Urothelium cell line (cell line): ENCODE measurements around the gene EDRF1.
A peak's percentile ranks its signal among the peaks of the same experiment; 100 is the strongest.
"Not testable (repeated sequence)": the region's sequence is repeated elsewhere in the genome, so short reads cannot be mapped to it uniquely, and the experiment has no call there.

Experiments
- DNase-seq: peaks from one replicate; pipeline ENCODE4 v3.0.0; 2011; ENCODE audit warnings: low spot score, mixed read lengths
- FAIRE-seq: peaks from 2 replicates; lab custom pipeline; 2011; peaks lifted over from hg19 to GRCh38; lab: Jason Lieb, UNC

Gene EDRF1

GRCh38 chr10:125700355-125700911 is 19.1 kb upstream of the EDRF1 start:
- no peak for DNase-seq
- FAIRE-seq = no peak

- DNase-seq (peak; percentile 42), FAIRE-seq (no peak)
Observed at GRCh38 chr10:125707541-125708468, 11.7 kb upstream of the EDRF1 start.

- no peak for FAIRE-seq
- DNase-seq = no peak
Observed at GRCh38 chr10:125708971-125709503, 10.5 kb upstream of the EDRF1 start.

- DNase-seq (no peak), FAIRE-seq (no peak)
Observed at GRCh38 chr10:125709553-125710474, 9.7 kb upstream of the EDRF1 start.

GRCh38 chr10:125711110-125711750 is 8.3 kb upstream of the EDRF1 start:
- DNase-seq (no peak), FAIRE-seq (no peak)

GRCh38 chr10:125714728-125715127 is 4.8 kb upstream of the EDRF1 start:
- not testable (repeated sequence) for FAIRE-seq, DNase-seq

GRCh38 chr10:125720002-125720382 is 483 bp downstream of the EDRF1 start:
- DNase-seq (no peak), FAIRE-seq (no peak)

GRCh38 chr10:125721035-125721434 is 1.5 kb downstream of the EDRF1 start:
- DNase-seq (no peak), FAIRE-seq (no peak)

GRCh38 chr10:125722811-125723210 is 3.3 kb downstream of the EDRF1 start:
- FAIRE-seq (no peak), DNase-seq (no peak)

GRCh38 chr10:125726914-125727313 is 7.4 kb downstream of the EDRF1 start:
- DNase-seq (no peak), FAIRE-seq (no peak)

- FAIRE-seq = no peak
- DNase-seq = no peak
Observed at GRCh38 chr10:125727436-125727835, 7.9 kb downstream of the EDRF1 start.

GRCh38 chr10:125734148-125734547 is 14.6 kb downstream of the EDRF1 start:
- DNase-seq (no peak), FAIRE-seq (no peak)

GRCh38 chr10:125734823-125735222 is 15.3 kb downstream of the EDRF1 start:
- DNase-seq (no peak), FAIRE-seq (no peak)

- FAIRE-seq = no peak
Observed at GRCh38 chr10:125738206-125738605, 18.7 kb downstream of the EDRF1 start.

GRCh38 chr10:125739994-125740679 is 20.6 kb downstream of the EDRF1 start:
- FAIRE-seq (no peak), DNase-seq (no peak)

More at GRCh38 chr10:125738206-125738605, 18.7 kb downstream of the EDRF1 start:
- DNase-seq = no peak

GRCh38 chr10:125742465-125742864 is 23.0 kb downstream of the EDRF1 start:
- FAIRE-seq = no peak
- no peak for DNase-seq

- no peak for DNase-seq
- peak; percentile 37 for FAIRE-seq
Observed at GRCh38 chr10:125744909-125745308, 25.4 kb downstream of the EDRF1 start.

- DNase-seq (no peak), FAIRE-seq (no peak)
Observed at GRCh38 chr10:125747417-125747816, 27.9 kb downstream of the EDRF1 start.

GRCh38 chr10:125756196-125756595 is 36.7 kb downstream of the EDRF1 start:
- FAIRE-seq (no peak), DNase-seq (no peak)
